OCI-LY3 (cell line): ENCODE results near the gene HADH.
"Not testable (repeated sequence)": the region's sequence is repeated elsewhere in the genome, so short reads cannot be mapped to it uniquely, and the experiment has no call there.

Source experiments
- H2AFZ ChIP-seq: fragments of 200-600, 300-600 bp; shearing (Covaris generic); 2 replicates; pipeline ENCODE4 v1.6.0; 2014; ENCODE audit warnings: antibody characterized with exemption, low read depth, low read length
- H3K27ac ChIP-seq: fragments of 200-600, 300-600 bp; sonication (generic); 2 replicates; pipeline ENCODE4 v1.5.1; 2014; ENCODE audit warnings: mild to moderate bottlenecking, low read length, moderate library complexity, mixed read lengths
- H3K27me3 ChIP-seq: fragments of 200-600, 300-600 bp; sonication (generic); 2 replicates; pipeline ENCODE4 v1.6.1; 2014; ENCODE audit warnings: low read depth, low read length, mixed read lengths
- H3K36me3 ChIP-seq: fragments of 200-600, 300-600 bp; sonication (generic); replicated peaks from 2 replicates; pipeline ENCODE3; 2014; ENCODE audit warnings: low read depth, low read length, mixed read lengths
- H3K4me1 ChIP-seq: fragments of 300-600, 200-600 bp; sonication (generic); 2 replicates; pipeline ENCODE4 v1.6.1; 2014; ENCODE audit warnings: low read length, mixed read lengths
- H3K4me2 ChIP-seq: fragments of 200-600, 300-600 bp; sonication (generic); 2 replicates; pipeline ENCODE4 v1.6.1; 2014; ENCODE audit warnings: low read length, mixed read lengths
- H3K4me3 ChIP-seq: fragments of 300-600, 200-600 bp; sonication (generic); 2 replicates; pipeline ENCODE4 v1.5.1; 2014; ENCODE audit warnings: antibody characterized with exemption, mild to moderate bottlenecking, low read length, moderate library complexity
- H3K79me2 ChIP-seq: fragments of 300-600, 200-600 bp; shearing (Covaris generic); 2 replicates; pipeline ENCODE4 v1.6.1; 2014; ENCODE audit warnings: mild to moderate bottlenecking, low read length, mixed read lengths
- H3K9ac ChIP-seq: fragments of 300-600, 200-600 bp; shearing (Covaris generic); 2 replicates; pipeline ENCODE4 v1.6.0; 2014; ENCODE audit warnings: mild to moderate bottlenecking, low read length, moderate library complexity
- H3K9me3 ChIP-seq: fragments of 200-600, 300-600 bp; shearing (Covaris generic); 2 replicates; pipeline ENCODE4 v1.6.1; 2014; ENCODE audit warnings: low read length, mixed read lengths; ENCODE audit not compliant: insufficient read depth
- H4K20me1 ChIP-seq: fragments of 200-600, 300-600 bp; sonication (generic); 2 replicates; pipeline ENCODE4 v1.6.1; 2016; ENCODE audit warnings: low read length, mixed read lengths; ENCODE audit not compliant: insufficient read depth
- EZH2phosphoT487 ChIP-seq: fragments of 200-600 bp; shearing (Covaris generic); IDR thresholded peaks from 2 replicates; pipeline ENCODE4 v1.6.1; 2018; ENCODE audit warnings: antibody characterized with exemption, mixed run types, low read depth
- TF ChIP-seq, protein P1 (sequence below): fragments of 200-600, 300-600 bp; sonication (generic); IDR thresholded peaks from 2 replicates; pipeline ENCODE4 v1.5.1; 2014; ENCODE audit warnings: antibody characterized with exemption, low read length, low read depth

The HADH gene

DNA sequence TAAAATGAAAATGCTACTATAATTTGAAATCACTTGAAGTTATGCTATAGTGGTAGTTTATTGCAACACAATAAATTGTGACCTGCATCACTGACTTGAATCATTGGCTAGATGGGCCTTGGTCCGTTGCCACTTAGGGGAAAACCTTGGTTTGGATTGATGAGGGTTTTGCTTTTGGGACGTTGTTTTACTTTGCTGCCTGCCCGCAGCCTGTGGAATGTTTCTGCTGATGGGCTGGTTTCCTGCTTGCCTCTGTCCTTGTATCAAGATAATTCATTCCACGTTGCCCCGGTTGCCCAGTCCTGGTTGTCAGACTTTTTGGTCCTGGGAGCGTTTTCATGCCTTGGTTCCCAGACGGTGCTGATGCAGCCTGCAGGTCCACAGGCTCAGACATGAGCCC lies 18.3 kb downstream of the HADH start:
- Histone ChIP-seq H2AFZ (no peak overlapping the region), H3K4me1 (peaks cover 14% of the 10 kb centered on the region), H3K4me3 (no peak overlapping the region), H3K79me2 (peaks cover 42% of the 10 kb centered on the region), H3K27me3 (no peaks in the 10 kb centered on the region), H3K4me2 (no peak overlapping the region), H3K9me3 (no peaks in the 10 kb centered on the region), H3K9ac (no peak overlapping the region), H3K27ac (no peak overlapping the region), H4K20me1 (peaks cover 19% of the 10 kb centered on the region), H3K36me3 (peaks cover 29% of the 10 kb centered on the region)
- TF ChIP-seq, protein P1, sequence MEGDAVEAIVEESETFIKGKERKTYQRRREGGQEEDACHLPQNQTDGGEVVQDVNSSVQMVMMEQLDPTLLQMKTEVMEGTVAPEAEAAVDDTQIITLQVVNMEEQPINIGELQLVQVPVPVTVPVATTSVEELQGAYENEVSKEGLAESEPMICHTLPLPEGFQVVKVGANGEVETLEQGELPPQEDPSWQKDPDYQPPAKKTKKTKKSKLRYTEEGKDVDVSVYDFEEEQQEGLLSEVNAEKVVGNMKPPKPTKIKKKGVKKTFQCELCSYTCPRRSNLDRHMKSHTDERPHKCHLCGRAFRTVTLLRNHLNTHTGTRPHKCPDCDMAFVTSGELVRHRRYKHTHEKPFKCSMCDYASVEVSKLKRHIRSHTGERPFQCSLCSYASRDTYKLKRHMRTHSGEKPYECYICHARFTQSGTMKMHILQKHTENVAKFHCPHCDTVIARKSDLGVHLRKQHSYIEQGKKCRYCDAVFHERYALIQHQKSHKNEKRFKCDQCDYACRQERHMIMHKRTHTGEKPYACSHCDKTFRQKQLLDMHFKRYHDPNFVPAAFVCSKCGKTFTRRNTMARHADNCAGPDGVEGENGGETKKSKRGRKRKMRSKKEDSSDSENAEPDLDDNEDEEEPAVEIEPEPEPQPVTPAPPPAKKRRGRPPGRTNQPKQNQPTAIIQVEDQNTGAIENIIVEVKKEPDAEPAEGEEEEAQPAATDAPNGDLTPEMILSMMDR, result no peak
- TF ChIP-seq EZH2phosphoT487, result no peak

DNA sequence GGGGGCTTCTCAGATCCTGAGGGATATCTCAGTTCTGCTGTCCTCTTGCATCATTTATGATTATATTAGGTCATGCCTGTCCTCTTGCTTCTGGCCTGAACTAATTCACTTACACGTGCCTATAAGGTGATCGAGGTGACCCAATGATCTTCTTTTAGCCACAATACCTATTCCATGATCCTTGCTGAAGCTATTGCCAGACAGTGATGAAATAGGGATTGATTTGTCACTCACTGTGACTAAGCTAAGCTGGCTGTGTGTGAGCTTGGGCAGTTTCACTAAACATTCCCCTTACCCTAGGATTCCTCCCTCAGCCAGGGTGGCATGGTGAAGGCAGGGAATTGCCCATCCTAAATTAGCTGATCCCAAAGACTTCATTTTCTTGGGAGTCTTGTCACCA lies 19.0 kb downstream of the HADH start:
- Histone ChIP-seq H3K9ac (no peak overlapping the region), H3K4me2 (no peak overlapping the region), H3K36me3 (peaks cover 25% of the 10 kb centered on the region), H3K4me1 (peaks cover 7% of the 10 kb centered on the region), H3K79me2 (peaks cover 42% of the 10 kb centered on the region), H3K9me3 (no peaks in the 10 kb centered on the region), H3K27me3 (no peaks in the 10 kb centered on the region), H3K4me3 (no peak overlapping the region), H2AFZ (no peak overlapping the region), H4K20me1 (peaks cover 19% of the 10 kb centered on the region), H3K27ac (no peak overlapping the region)
- TF ChIP-seq, protein P1, result no peak
- no peak for TF ChIP-seq EZH2phosphoT487

DNA sequence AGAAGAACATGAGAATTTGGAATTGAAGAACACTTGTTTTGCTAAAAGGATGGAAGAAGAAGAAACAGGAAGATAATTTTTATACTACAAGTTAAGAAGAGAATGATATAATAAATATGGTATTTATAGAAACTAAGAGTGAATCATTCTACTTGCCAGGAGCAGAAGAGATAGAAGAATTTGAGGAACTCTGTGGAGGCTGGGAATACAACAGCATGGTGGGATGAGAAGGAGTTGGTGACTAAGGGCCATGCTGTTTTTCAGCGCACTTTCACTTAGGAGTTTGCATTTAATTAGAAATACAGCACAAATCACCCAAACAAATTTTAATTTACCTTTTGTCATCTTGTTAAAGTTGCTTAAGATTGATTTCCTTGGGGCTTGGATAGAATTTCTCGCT lies 20.5 kb downstream of the HADH start:
- Histone ChIP-seq H3K9me3 (no peaks in the 10 kb centered on the region), H3K4me2 (no peak overlapping the region), H3K4me3 (no peak overlapping the region), H3K79me2 (peaks cover 33% of the 10 kb centered on the region), H3K9ac (no peak overlapping the region), H2AFZ (no peak overlapping the region), H3K4me1 (no peaks in the 10 kb centered on the region), H3K36me3 (peaks cover 25% of the 10 kb centered on the region), H3K27me3 (no peaks in the 10 kb centered on the region), H3K27ac (no peak overlapping the region), H4K20me1 (peaks cover 19% of the 10 kb centered on the region)
- TF ChIP-seq, protein P1, result no peak
- no peak for TF ChIP-seq EZH2phosphoT487

DNA sequence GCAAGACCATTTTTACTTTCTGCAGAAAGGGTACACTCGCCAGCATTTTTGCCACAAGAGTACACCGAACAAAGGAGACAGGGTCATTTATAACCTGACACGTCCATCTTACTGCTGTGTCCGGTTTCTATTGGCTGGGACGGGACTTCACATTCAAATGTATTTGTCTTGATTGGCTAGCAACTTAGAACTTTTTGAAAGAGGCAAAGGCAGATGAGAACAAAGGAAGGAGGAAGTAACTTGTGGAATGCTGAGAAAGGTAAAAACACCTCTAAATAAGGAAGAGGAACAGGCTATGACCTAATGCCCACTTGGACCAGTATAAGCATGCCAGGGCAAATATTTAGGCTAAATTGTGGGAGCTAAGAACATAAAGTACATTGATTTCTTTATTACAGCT lies 22.7 kb downstream of the HADH start:
- not testable (repeated sequence) for H3K4me1 ChIP-seq, H3K4me3 ChIP-seq, H3K27ac ChIP-seq, H3K9me3 ChIP-seq, H3K9ac ChIP-seq, H3K4me2 ChIP-seq, H3K27me3 ChIP-seq, H2AFZ ChIP-seq
- Histone ChIP-seq H3K36me3 (peaks cover 28% of the 10 kb centered on the region), H4K20me1 (peaks cover 14% of the 10 kb centered on the region), H3K79me2 (peaks cover 18% of the 10 kb centered on the region)

DNA sequence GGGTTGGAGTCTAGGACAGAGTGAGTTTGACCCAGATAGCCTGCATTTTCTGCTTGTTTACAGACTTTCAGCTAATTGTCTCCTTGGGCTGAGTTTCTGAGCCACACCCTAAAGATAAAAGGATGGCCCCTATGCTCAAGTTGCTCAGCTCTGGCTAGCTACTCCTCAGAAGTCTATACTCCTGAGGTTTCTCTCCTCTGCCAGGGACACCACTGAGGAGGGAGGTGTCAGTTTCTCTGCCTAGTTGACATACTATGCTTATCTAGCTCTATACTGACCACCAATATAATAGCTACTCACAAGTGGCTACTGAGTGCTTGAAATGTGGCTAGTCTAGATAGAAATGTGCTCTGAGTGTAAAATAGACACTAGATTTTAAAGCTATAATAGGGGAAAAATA lies 23.6 kb downstream of the HADH start:
- H3K4me3 ChIP-seq, result no peak overlapping the region
- H2AFZ ChIP-seq, result no peak overlapping the region
- H3K4me2 ChIP-seq, result no peak overlapping the region
- no peak overlapping the region for H3K9ac ChIP-seq
- H3K27ac ChIP-seq, result no peak overlapping the region
- peaks cover 4% of the 10 kb centered on the region; the same call in 1 of the 2 replicates for H4K20me1 ChIP-seq
- no peak for TF ChIP-seq EZH2phosphoT487
- TF ChIP-seq, protein P1, result no peak
- peaks cover 22% of the 10 kb centered on the region for H3K36me3 ChIP-seq
- peaks cover 8% of the 10 kb centered on the region for H3K79me2 ChIP-seq
- H3K4me1 ChIP-seq, result no peaks in the 10 kb centered on the region
- no peaks in the 10 kb centered on the region for H3K27me3 ChIP-seq
- H3K9me3 ChIP-seq, result no peaks in the 10 kb centered on the region
